Gastroesophageal sphincter (tissue), 4 donors: ENCODE measurements around the gene PDE4C. TPM values are rescaled to one million over a fixed set of nuclear protein-coding genes. Genes with fewer than 3 reads are reported as not detected.

ENCODE experiments used
- ATAC-seq: fragments of 150-250 bp; one replicate; pipeline ENCODE4 v1.9.1; 2016; ENCODE audit warnings: mild to moderate bottlenecking, moderate library complexity
- H3K27ac ChIP-seq, 4 donors: fragments of 200-600 bp; sonication (generic) in 3 of 4; 1 replicate in 3 of 4; 2 replicates in 1 of 4; pipeline ENCODE4 v1.5.1; 2016 to 2019
- H3K27me3 ChIP-seq: fragments of 200-600 bp; sonication (generic); one replicate; pipeline ENCODE4 v1.5.1; 2019
- H3K36me3 ChIP-seq, 2 donors: fragments of 200-600 bp; sonication (generic); one replicate each; pipeline ENCODE4 v1.5.1; 2019; ENCODE audit warnings: control low read depth in 1 of 2
- H3K4me1 ChIP-seq, 3 donors: fragments of 200-600 bp; sonication (generic); 1 replicate in 2 of 3; 2 replicates in 1 of 3; pipeline ENCODE4 v1.5.1; 2016 to 2019; ENCODE audit warnings: control low read depth in 2 of 3
- H3K4me3 ChIP-seq, 2 donors: fragments of 200-600 bp; sonication (generic); one replicate each; pipeline ENCODE4 v1.5.1; 2019; ENCODE audit warnings: mild to moderate bottlenecking in 1 of 2, moderate library complexity in 1 of 2
- H3K9me3 ChIP-seq, 3 donors: fragments of 200-600 bp; sonication (generic); one replicate each; pipeline ENCODE4 v1.5.1; 2017 to 2019; ENCODE audit warnings: control low read depth in 2 of 3
- CTCF ChIP-seq, 4 experiments: fragments of 200-600 bp in 2 of 4; fragments of 450-650 bp in 2 of 4; sonication (generic) in 1 of 4; IDR thresholded peaks; one replicate each; pipeline ENCODE4 v1.5.1; 2017 to 2019; ENCODE audit warnings: antibody characterized with exemption in 4 of 4, mild to moderate bottlenecking in 2 of 4, moderate library complexity in 2 of 4
- EP300 ChIP-seq: sonication (generic); formaldehyde crosslinking; IDR thresholded peaks from one replicate; pipeline ENCODE4 v1.6.1; 2017; ENCODE audit warnings: antibody characterized with exemption, mild to moderate bottlenecking
- POLR2A ChIP-seq, 2 donors: fragments of 450-650 bp; IDR thresholded peaks; one replicate each; pipeline ENCODE4 v1.6.1; 2017; ENCODE audit warnings: antibody characterized with exemption in 2 of 2, mild to moderate bottlenecking in 2 of 2, moderate library complexity in 1 of 2
- POLR2AphosphoS5 ChIP-seq: sonication (generic); formaldehyde crosslinking; IDR thresholded peaks from one replicate; pipeline ENCODE4 v1.6.1; 2017; ENCODE audit warnings: antibody characterized with exemption
- WGBS, 2 donors: methylation state at CpG; one replicate each; pipeline ENCODE4 v1.1.5; 2018; ENCODE audit warnings: low coverage in 1 of 2; 5-methylcytosine and 5-hydroxymethylcytosine counted together
- total RNA-seq, 4 donors: library from RNA; depleted of rRNA; stranded (reverse); fragments of >200 nt; gene quantifications; one replicate each; pipeline ENCODE4 v1.1.0, GENCODE V29; 2016

PDE4C gene
- total RNA-seq, 4 donors from 2014 or later, result 0.35 to 2.3 (median 0.53) TPM

GRCh38 chr19:18205200-18205892 is 20.9 kb downstream of the PDE4C start:
- peak overlapping the region; percentile 94 to 99 (median 96) for H3K27ac ChIP-seq
- peaks cover 10% of the 10 kb centered on the region for H3K27me3 ChIP-seq
- ATAC-seq, result peak; percentile 25
- TF ChIP-seq POLR2AphosphoS5, result peak; percentile 57
- TF ChIP-seq POLR2A (IDR thresholded peaks at IDR 0.05), result peak in 1 of 2 donors; percentile 33
- TF ChIP-seq EP300, result no peak
- peak in 1 of 4 experiments; percentile 17 for TF ChIP-seq CTCF (IDR thresholded peaks at IDR 0.05)
- H3K4me1 ChIP-seq, result peaks cover 0 to 49% (median 16%) of the 10 kb centered on the region in 3 donors
- 9% methylated on average over 14 of the region's 36 CpGs; no CpG with 5 or more reads in 1 of the 2 donors for WGBS, 2 donors
- H3K9me3 ChIP-seq, result no peaks in the 10 kb centered on the region
- peak overlapping the region; percentile 64 to 77 for H3K4me3 ChIP-seq
- peaks cover 0 to 18% of the 10 kb centered on the region in 2 donors for H3K36me3 ChIP-seq

GRCh38 chr19:18204394-18205199 is 21.6 kb downstream of the PDE4C start:
- Histone ChIP-seq H3K4me3 (peak overlapping the region; percentile 64 to 77), H3K36me3 (peaks cover 0 to 25% of the 10 kb centered on the region in 2 donors), H3K27ac (peak overlapping the region; percentile 94 to 99 (median 96)), H3K9me3 (no peaks in the 10 kb centered on the region), H3K4me1 (peaks cover 0 to 49% (median 16%) of the 10 kb centered on the region in 3 donors), H3K27me3 (peaks cover 10% of the 10 kb centered on the region)
- 0 to 2% methylated on average over 9 to 14 of the region's 22 CpGs for WGBS, 2 donors
- TF ChIP-seq POLR2AphosphoS5, result no peak
- TF ChIP-seq POLR2A (IDR thresholded peaks at IDR 0.05), result peak in 1 of 2 donors; percentile 40
- ATAC-seq, result peak; percentile 38

GRCh38 chr19:18203863-18204393 is 22.3 kb downstream of the PDE4C start, which contains the start of gene RAB3A:
Gene RAB3A, minus strand, starts transcription at chr19:18204042. Its CDS starts 1,302 bp downstream, at chr19:18202740.
- Histone ChIP-seq H3K4me1 (peaks cover 0 to 49% (median 16%) of the 10 kb centered on the region in 3 donors), H3K4me3 (peak within 1 kb of the TSS; percentile 64 to 77), H3K27ac (peak within 1 kb of the TSS; percentile 94 to 99 (median 96)), H3K9me3 (no peaks in the 10 kb centered on the region), H3K36me3 (peaks cover 0 to 32% of the 10 kb centered on the region in 2 donors), H3K27me3 (peaks cover 8% of the 10 kb centered on the region)
- peak; percentile 96 for ATAC-seq
- WGBS, 2 donors, result no CpG with 5 or more reads among the region's 50 CpGs
- TF ChIP-seq EP300, result peak; percentile 98
- TF ChIP-seq CTCF (IDR thresholded peaks at IDR 0.05), result no peak
- TF ChIP-seq POLR2A (IDR thresholded peaks at IDR 0.05), result peak; percentile 53 to 57
- peak; percentile 85 for TF ChIP-seq POLR2AphosphoS5

- peak overlapping the region; percentile 50 to 77 for H3K4me3 ChIP-seq
- no peak for ATAC-seq
- peaks cover 4% of the 10 kb centered on the region for H3K27me3 ChIP-seq
- TF ChIP-seq CTCF (IDR thresholded peaks at IDR 0.05) (no peak), EP300 (no peak), POLR2A (IDR thresholded peaks at IDR 0.05) (no peak), POLR2AphosphoS5 (no peak)
- 6% methylated on average over 11 of the region's 38 CpGs; no CpG with 5 or more reads in 1 of the 2 donors for WGBS, 2 donors
- peak overlapping the region in 3 of 4 donors; percentile 82 to 94 (median 86) for H3K27ac ChIP-seq
- no peaks in the 10 kb centered on the region for H3K9me3 ChIP-seq
- peaks cover 0 to 37% of the 10 kb centered on the region in 2 donors for H3K36me3 ChIP-seq
- peaks cover 0 to 49% (median 16%) of the 10 kb centered on the region in 3 donors for H3K4me1 ChIP-seq
These were observed 22.8 kb downstream of the PDE4C start for GRCh38 chr19:18203408-18203862.
